NT2/D1 (cell line): ENCODE results near the gene MVK.
A peak's percentile ranks its signal among the peaks of the same experiment; 100 is the strongest.

Experiments
- DNase-seq: peaks from one replicate; pipeline ENCODE4 v3.0.0-alpha.2; 2011; ENCODE audit warnings: low read depth, low spot score
- H3K27me3 ChIP-seq: 2 replicates; pipeline ENCODE4 v1.6.0; 2011; ENCODE audit warnings: mild to moderate bottlenecking; ENCODE audit not compliant: insufficient read length, insufficient read depth
- H3K36me3 ChIP-seq: 2 replicates; pipeline ENCODE4 v1.6.1; 2011; ENCODE audit warnings: mild to moderate bottlenecking, low read length, mixed read lengths; ENCODE audit not compliant: insufficient read depth, insufficient read length
- H3K4me1 ChIP-seq: 2 replicates; pipeline ENCODE4 v1.5.1; 2011; ENCODE audit not compliant: insufficient read depth, insufficient read length
- H3K4me3 ChIP-seq: 2 replicates; pipeline ENCODE4 v1.5.1; 2011; ENCODE audit warnings: low read depth; ENCODE audit not compliant: insufficient read length
- H3K9ac ChIP-seq: 2 replicates; pipeline ENCODE4 v1.6.0; 2011; ENCODE audit warnings: low read depth; ENCODE audit not compliant: insufficient read length
- H3K9me3 ChIP-seq: 2 replicates; pipeline ENCODE4 v1.5.1; 2011; ENCODE audit warnings: mild to moderate bottlenecking, low read length; ENCODE audit not compliant: insufficient read depth
- SUZ12 ChIP-seq: IDR thresholded peaks from 2 replicates; pipeline ENCODE4 v1.6.1; 2011; ENCODE audit not compliant: insufficient read length, insufficient read depth; ENCODE audit errors: extremely low read depth
- YY1 ChIP-seq: IDR thresholded peaks from 2 replicates; pipeline ENCODE4 v1.6.1; 2011; ENCODE audit not compliant: insufficient read length, insufficient read depth
- ZNF274 ChIP-seq: IDR thresholded peaks from 2 replicates; pipeline ENCODE4 v1.6.1; 2011; ENCODE audit warnings: mild to moderate bottlenecking, low read depth, low read length

Gene MVK

GRCh38 chr12:109571773-109572505 is 1.7 kb upstream of the MVK start:
- TF ChIP-seq ZNF274 (no peak), YY1 (no peak), SUZ12 (no peak)
- H3K9me3 ChIP-seq, result no peaks in the 10 kb centered on the region
- H3K36me3 ChIP-seq, result peaks cover 57% of the 10 kb centered on the region
- H3K27me3 ChIP-seq, result no peaks in the 10 kb centered on the region
- peak overlapping the region; percentile 14 for H3K9ac ChIP-seq
- no peaks in the 10 kb centered on the region for H3K4me1 ChIP-seq
- no peak for DNase-seq
- no peak overlapping the region for H3K4me3 ChIP-seq

DNA sequence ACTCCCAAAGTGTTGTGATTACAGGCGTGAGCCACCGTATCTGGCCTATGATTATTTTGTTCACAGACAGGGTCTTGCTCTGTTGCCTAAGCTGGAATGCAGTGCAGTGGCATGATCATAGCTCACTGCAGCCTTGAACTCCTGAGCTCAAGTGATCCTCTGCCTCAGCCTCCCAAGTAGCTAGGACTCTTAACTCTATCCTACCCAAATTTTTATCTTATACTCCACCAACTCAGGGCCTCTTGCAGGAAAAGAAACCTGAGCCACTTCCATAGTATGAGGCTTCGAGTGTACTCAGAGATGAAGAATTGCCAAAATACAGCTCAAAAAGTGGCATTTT is 1.1 kb upstream of the MVK start:
- Histone ChIP-seq H3K9ac (peak overlapping the region; percentile 82), H3K4me1 (no peaks in the 10 kb centered on the region), H3K27me3 (no peaks in the 10 kb centered on the region), H3K9me3 (no peaks in the 10 kb centered on the region), H3K36me3 (peaks cover 57% of the 10 kb centered on the region), H3K4me3 (peak overlapping the region; percentile 76)
- TF ChIP-seq SUZ12 (no peak), YY1 (no peak), ZNF274 (no peak)
- no peak for DNase-seq

DNA sequence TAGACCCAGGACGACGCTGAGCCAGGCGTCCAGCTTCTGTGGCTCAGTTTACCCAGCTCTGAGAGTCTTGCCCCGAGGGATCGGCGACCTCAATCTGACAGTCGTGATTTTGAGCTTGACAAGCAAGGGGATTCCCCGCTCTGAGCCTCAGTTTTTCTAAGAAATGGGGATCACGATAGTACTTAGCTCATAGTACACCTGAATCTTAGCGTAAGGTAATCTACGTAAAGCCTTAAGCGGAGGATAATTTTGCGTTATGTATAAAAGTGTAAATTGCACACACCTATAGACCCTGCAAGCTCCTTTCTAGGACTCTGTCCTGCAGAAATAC is 285 bp downstream of the MVK start:
- H3K36me3 ChIP-seq, result peaks cover 61% of the 10 kb centered on the region
- H3K9ac ChIP-seq, result peak overlapping the region; percentile 92
- DNase-seq, result no peak
- no peaks in the 10 kb centered on the region for H3K27me3 ChIP-seq
- no peak for TF ChIP-seq ZNF274
- no peaks in the 10 kb centered on the region for H3K4me1 ChIP-seq
- H3K9me3 ChIP-seq, result no peaks in the 10 kb centered on the region
- H3K4me3 ChIP-seq, result peak overlapping the region; percentile 89

DNA sequence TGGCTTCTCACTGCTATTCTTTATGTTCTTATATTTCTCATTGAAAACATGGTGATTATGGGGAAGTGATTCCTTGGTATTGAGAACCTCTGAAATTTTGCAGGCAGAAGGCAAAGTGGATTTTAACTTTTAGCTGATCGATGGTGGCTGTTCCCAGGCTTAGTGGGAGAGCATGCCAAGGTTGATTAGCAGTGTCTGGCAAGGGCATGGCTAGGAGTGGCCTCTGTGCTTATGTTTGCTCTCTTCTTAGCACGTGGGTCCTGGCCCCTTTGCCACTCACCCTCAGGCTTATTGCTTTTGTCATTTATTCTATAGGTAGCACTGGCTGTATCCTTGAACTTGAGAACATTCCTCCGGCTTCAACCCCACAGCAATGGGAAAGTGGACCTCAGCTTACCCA is 2.1 kb downstream of the MVK start:
- no peak for DNase-seq
- no peak for TF ChIP-seq ZNF274
- TF ChIP-seq YY1, result no peak
- TF ChIP-seq SUZ12, result no peak
- Histone ChIP-seq H3K27me3 (no peaks in the 10 kb centered on the region), H3K4me3 (no peak overlapping the region), H3K4me1 (peaks cover 2% of the 10 kb centered on the region), H3K9ac (no peak overlapping the region), H3K36me3 (peaks cover 65% of the 10 kb centered on the region), H3K9me3 (no peaks in the 10 kb centered on the region)

DNA sequence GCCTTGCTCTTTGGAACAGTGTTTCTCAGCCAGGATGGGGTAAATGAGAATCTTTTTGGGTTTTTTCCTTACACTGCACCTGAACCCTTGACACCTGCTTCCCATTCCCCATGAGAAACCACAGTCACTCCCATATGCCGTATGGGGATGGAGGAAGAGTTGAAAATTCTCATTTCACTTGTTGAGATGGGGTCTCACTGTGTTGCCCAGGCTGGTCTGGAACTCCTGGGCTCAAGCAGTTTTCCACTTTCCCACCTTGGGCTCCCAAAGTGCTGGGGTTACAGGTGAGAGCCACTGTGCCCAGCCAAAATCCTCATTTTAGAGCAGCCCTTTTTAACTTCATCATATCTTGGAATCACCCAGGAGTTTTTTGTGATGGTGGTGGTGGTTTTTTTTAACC is 3.7 kb downstream of the MVK start:
- DNase-seq, result no peak
- Histone ChIP-seq H3K9ac (no peak overlapping the region), H3K4me1 (peaks cover 6% of the 10 kb centered on the region), H3K36me3 (peaks cover 69% of the 10 kb centered on the region), H3K9me3 (no peaks in the 10 kb centered on the region), H3K4me3 (no peak overlapping the region), H3K27me3 (no peaks in the 10 kb centered on the region)
- TF ChIP-seq YY1 (no peak), SUZ12 (no peak), ZNF274 (no peak)

DNA sequence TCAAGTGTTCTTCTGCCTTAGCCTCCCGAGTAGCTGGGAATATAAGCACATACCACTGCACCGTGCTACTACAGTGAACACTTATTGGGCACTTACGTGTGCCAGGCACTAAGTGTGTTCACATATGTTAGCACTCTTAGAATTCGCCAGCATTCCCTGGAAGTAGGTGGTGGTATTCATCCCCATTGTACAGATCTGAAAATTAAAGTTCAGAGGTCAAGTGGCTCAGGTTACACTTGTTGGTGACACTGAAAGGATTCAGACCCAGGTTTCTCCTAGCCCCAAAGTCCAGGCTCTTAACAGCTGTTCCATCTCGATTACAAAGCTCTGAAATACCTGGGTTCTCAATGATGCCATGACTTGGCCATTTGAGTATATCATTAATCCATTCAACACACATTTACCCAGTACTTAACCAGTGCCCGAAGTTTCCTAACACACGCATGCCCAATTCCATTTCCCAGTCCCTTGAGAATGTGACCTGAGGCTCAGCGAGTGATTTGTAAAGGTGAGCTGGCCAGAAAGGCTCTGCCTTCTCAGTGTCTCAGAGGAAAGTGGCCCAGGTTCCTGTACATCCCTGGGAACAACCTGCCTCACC is 4.8 kb downstream of the MVK start:
- no peak for TF ChIP-seq YY1
- no peak for TF ChIP-seq ZNF274
- no peak for TF ChIP-seq SUZ12
- peaks cover 69% of the 10 kb centered on the region for H3K36me3 ChIP-seq
- no peaks in the 10 kb centered on the region for H3K9me3 ChIP-seq
- no peaks in the 10 kb centered on the region for H3K27me3 ChIP-seq
- no peak overlapping the region for H3K4me3 ChIP-seq
- H3K9ac ChIP-seq, result no peak overlapping the region
- H3K4me1 ChIP-seq, result peaks cover 6% of the 10 kb centered on the region
- DNase-seq, result no peak

DNA sequence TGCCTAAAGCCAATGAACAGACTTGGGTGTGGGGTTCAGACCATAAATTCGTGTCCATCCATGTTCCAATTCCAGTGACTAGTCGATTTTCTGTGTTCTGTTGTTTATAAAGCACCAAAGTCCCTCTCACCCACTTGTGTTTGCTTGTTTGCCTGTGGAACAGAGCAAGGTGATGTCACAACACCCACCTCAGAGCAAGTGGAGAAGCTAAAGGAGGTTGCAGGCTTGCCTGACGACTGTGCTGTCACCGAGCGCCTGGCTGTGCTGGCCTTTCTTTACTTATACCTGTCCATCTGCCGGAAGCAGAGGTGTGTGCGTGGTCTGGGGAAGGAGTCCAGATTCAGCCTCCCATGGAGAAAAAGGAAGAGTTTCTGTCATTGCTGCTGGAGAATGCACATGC is 6.0 kb downstream of the MVK start:
- Histone ChIP-seq H3K9me3 (no peaks in the 10 kb centered on the region), H3K9ac (no peak overlapping the region), H3K4me1 (peaks cover 6% of the 10 kb centered on the region), H3K4me3 (no peak overlapping the region), H3K36me3 (peaks cover 71% of the 10 kb centered on the region), H3K27me3 (no peaks in the 10 kb centered on the region)
- TF ChIP-seq ZNF274, result no peak
- TF ChIP-seq YY1, result no peak
- TF ChIP-seq SUZ12, result no peak
- DNase-seq, result no peak
